ENCODE data around the gene CASD1.

- TF ChIP-seq POLR2A (IDR thresholded peaks at IDR 0.05; ENCODE audit: low read depth, low read length) (no peak), CTCF (conservative IDR thresholded peaks at IDR 0.05; ENCODE audit: low read depth, low read length) (no peak), ELK1 (IDR thresholded peaks at IDR 0.05; ENCODE audit: borderline replicate concordance, low read depth, low read length) (no peak)
Measured at GRCh38 chr7:94578614-94579013, 69.0 kb downstream of the CASD1 start.
